OCI-LY1 (cell line): ENCODE data around the gene CNN2.

ENCODE experiments used
- CTCF ChIP-seq: fragments of 200-600 bp; sonication (generic), shearing (Covaris generic); IDR thresholded peaks from 2 replicates; pipeline ENCODE4 v1.5.1; 2017; ENCODE audit warnings: mild to moderate bottlenecking, antibody characterized with exemption, low read length, moderate library complexity, mixed read lengths
- EZH2 ChIP-seq: fragments of 200-600 bp; sonication (generic), shearing (Covaris generic); IDR thresholded peaks from 2 replicates; pipeline ENCODE4 v1.8.0; 2017; ENCODE audit warnings: borderline replicate concordance, mixed run types, mild to moderate bottlenecking, antibody characterized with exemption, low read length, moderate library complexity, mixed read lengths

GRCh38 chr19:1028062-1028926, 1.9 kb downstream of the CNN2 start:
- TF ChIP-seq CTCF, result no peak
- no peak for TF ChIP-seq EZH2
